ENCODE measurements around the gene ALOX15.

GRCh38 chr17:4673169-4673568 lies 31.7 kb upstream of the ALOX15 start:
- TF ChIP-seq, protein P1, sequence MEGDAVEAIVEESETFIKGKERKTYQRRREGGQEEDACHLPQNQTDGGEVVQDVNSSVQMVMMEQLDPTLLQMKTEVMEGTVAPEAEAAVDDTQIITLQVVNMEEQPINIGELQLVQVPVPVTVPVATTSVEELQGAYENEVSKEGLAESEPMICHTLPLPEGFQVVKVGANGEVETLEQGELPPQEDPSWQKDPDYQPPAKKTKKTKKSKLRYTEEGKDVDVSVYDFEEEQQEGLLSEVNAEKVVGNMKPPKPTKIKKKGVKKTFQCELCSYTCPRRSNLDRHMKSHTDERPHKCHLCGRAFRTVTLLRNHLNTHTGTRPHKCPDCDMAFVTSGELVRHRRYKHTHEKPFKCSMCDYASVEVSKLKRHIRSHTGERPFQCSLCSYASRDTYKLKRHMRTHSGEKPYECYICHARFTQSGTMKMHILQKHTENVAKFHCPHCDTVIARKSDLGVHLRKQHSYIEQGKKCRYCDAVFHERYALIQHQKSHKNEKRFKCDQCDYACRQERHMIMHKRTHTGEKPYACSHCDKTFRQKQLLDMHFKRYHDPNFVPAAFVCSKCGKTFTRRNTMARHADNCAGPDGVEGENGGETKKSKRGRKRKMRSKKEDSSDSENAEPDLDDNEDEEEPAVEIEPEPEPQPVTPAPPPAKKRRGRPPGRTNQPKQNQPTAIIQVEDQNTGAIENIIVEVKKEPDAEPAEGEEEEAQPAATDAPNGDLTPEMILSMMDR (conservative IDR thresholded peaks at IDR 0.05; ENCODE audit: low read length) = no peak
- TF ChIP-seq EZH2phosphoT487 (IDR thresholded peaks at IDR 0.05; ENCODE audit: borderline replicate concordance, low read depth, low read length) = no peak

Data from OCI-LY7 (cell line).